NCI-H2081 (cell line): ENCODE data around the gene SCN2A.
"Not testable (repeated sequence)": the region's sequence is repeated elsewhere in the genome, so short reads cannot be mapped to it uniquely, and the experiment has no call there.

Experiments
- DNase-seq, 2 experiments: peaks; one replicate each; lab custom pipeline; 2025; lab: John Stamatoyannopoulos, UW

SCN2A gene

DNA sequence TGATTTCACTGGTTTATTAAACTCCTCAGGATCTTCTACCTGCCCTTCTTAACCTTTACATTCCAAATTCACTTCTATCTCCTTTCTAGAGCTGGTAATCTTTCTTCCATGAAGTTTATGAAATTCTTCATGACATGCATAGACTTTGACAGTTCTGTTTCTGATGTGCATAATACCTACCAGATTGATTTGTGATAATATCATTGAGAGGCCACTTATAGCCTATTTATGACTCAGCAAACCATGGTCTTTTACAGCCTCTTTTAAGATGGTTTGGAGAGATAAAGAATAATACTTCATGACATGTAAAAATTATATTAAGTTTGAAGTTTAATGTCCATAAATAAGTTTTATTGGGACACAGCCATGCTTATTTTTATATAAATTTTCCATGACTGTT, 14.0 kb downstream of the SCN2A start:
- no peak for DNase-seq

GRCh38 chr2:165256618-165257017, 17.4 kb downstream of the SCN2A start:
- DNase-seq = no peak

GRCh38 chr2:165260347-165260746, 21.1 kb downstream of the SCN2A start:
- DNase-seq = not testable (repeated sequence)

- no peak for DNase-seq
Observed at GRCh38 chr2:165268754-165269153, 29.5 kb downstream of the SCN2A start.

DNA sequence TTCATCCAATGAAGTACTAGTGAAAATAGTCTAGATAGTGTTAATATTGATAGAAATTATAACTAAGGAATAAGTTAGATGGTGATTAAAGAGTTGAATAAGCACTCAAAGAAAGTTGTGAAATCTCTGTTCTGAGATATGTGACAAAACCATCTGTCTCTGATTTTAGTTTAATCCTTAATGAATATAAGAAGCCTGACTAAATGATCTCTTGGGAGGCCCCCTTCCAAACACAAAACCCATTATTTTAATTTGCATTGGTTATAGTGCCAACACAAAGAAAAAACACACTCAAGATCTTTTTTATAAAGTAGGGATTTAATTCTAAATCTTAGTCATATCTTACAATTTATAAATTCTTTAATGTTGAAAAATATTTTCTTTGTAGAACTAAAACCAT, 34.0 kb downstream of the SCN2A start:
- no peak for DNase-seq

- DNase-seq = no peak
Observed at GRCh38 chr2:165274698-165275097, 35.5 kb downstream of the SCN2A start.

GRCh38 chr2:165275932-165276331, 36.7 kb downstream of the SCN2A start:
- no peak for DNase-seq

DNA sequence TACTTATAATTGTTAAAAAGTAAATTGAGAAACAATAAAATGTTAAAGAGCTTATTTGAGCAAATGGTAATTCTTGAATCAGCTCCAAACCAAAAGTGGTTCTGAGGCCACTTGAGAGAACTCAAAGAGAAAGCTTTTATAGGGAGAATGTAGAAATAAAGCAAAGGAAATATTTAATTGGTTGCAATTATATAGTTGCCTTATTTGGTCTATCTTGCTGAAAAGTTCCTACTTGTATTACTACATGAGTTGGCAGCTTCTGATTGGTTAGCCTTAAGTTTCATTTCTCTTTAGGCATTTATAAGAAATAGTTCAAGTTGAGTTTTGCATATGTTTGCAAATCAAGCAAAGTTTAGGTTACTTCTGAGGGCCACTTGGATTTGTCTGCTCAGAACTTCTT, 38.1 kb downstream of the SCN2A start:
- no peak for DNase-seq

- DNase-seq = no peak
Observed at GRCh38 chr2:165277860-165278656, 38.8 kb downstream of the SCN2A start.

DNA sequence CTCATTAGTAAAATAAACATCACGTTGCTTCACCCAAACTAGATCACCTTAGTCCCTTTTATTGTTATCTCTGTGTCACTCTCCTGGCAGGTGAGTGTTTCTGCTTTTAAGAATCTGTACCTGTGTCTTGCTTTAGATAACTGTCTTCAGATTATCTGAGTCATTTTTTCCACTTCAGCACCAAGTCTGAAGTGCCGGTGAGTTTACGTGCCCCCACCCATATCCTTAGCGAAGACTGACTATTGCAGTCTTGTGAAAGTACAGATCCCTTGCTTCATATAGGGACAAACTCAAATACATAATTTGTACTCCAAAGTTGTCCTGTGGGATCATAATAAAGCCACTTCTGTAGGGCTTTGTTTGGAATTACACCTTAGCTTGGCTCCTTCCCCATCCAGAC, 41.1 kb downstream of the SCN2A start:
- no peak for DNase-seq

- DNase-seq = no peak
Observed at GRCh38 chr2:165281387-165281786, 42.2 kb downstream of the SCN2A start.

DNA sequence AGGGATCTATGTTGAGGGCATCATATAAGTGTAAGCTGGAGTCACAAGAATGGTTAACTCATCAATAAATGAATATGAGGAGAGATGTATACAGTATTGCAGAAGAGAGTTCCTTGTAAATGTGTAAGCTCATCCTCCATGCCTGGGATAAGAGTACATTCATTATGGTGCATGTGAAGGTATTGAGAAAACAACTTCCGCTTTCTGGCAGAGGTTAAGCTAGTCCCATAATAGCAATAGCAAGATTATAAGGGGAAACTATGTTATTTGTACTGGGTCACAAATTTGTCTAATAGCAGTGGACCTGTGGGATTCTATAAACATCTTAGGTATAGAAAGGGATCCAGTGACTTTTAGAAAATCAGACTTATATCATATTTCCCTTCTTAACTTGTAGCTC, 44.1 kb downstream of the SCN2A start:
- DNase-seq = no peak

DNA sequence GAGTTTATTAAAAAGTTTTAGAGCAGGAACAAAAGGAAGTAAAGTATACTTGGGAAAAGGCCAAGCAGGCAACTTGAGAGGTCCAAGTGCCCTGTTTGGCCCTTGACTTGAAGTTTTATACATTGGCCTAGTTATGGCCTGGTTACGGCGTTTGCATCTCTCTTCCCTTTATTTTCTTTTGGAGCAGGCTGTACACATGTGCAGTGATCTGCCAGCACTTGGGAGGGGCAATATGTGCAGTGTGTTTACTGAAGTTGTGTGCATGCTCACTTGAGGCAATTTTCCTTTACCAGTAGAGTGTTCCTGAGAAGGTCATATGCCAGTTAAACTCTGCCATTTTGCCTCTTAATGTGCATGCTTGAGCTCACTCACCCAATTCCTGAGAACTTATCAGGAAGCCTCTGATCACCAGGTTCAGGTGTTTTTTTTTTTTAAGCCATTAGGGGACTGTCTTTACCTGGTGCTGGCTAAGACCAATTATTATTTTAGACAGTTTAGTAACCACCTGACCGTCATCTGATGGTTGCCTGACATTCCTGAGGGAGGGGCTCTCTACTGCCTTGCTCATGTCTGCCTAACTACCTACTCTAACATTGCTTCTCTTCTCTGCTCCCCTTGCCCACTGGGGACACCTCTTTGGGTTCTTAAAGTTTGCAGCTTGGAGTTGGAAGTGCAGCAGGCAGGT, 48.0 kb downstream of the SCN2A start:
- no peak for DNase-seq

DNA sequence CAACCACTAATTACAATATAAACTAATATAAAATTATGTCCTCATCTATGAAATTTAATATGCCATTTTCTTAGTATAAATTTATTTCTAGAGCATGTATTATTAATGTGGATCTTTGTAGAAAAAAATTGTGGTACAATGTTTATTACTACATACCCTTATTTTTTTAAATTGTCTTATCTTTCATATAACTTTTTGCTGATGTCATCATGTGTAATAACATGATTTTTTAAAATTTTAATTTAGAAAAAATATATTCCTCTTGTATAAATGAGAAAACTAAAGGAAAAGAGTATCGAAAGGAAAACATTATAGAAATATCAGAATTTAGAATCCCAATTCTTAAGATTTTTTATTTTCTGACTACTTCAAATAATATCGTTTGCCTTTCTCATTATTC, 49.9 kb downstream of the SCN2A start:
- no peak for DNase-seq

- DNase-seq = peak; percentile 92 to 93
Observed at GRCh38 chr2:165293440-165294420, 54.5 kb downstream of the SCN2A start.

DNA sequence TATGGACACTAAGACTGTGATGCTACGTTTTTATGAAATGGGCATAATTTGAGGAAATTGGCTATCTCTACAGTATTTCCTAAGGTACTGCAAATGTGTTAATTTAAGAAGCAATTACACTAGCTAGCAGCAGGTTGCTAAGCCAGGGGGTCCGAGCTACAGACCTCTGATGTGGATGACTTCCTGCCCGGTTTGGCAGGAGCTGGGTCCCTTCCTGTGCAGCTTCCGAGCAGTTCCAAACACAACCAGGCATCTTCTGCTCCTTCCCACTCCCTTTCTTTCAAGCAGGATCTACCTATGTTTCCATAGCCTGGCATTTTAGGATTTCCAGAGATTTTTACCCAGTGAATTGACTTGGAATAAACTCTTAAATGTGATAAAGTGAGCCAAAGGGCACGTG, 55.7 kb downstream of the SCN2A start:
- peak; percentile 32 to 70 for DNase-seq

- DNase-seq = no peak
Observed at GRCh38 chr2:165295643-165296042, 56.4 kb downstream of the SCN2A start.

GRCh38 chr2:165305391-165306096, 66.3 kb downstream of the SCN2A start:
- no peak for DNase-seq

GRCh38 chr2:165307317-165307716, 68.1 kb downstream of the SCN2A start:
- DNase-seq = no peak

DNA sequence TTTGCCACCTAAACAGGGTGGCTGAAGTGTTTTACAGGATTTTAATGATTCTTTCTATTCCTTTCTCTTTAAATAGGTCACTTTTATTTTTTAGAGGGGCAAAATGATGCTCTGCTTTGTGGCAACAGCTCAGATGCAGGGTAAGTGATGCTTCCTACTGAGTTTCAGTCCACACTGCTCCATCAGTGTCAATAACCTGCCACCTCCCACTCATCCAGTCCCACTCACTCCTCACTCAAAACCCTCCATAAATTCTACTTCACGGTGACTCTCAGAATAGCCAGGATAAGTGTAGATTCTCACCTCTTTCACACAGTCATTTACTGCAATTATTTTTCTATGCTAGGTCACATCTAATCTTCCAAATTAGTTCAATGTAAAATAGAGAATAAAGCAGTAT, 72.7 kb downstream of the SCN2A start:
- DNase-seq = no peak

- no peak for DNase-seq
Observed at GRCh38 chr2:165312999-165313398, 73.8 kb downstream of the SCN2A start.

DNA sequence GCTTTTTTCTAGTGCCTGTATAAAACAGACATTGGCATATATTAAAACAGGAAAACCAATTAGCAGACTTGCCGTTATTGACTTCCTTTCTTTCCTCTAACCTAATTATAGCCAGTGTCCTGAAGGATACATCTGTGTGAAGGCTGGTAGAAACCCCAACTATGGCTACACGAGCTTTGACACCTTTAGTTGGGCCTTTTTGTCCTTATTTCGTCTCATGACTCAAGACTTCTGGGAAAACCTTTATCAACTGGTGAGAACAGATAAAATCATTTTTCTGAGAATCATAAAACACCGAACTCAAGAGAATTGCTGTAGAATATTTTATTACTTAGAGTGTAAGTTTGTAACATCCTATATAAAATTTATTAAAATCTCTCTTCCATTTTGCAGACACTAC, 74.3 kb downstream of the SCN2A start:
- DNase-seq = no peak
